ENCODE measurements around the gene ARHGEF19.

ARHGEF19 gene

GRCh38 chr1:16244650-16245285 is 32.3 kb upstream of the ARHGEF19 start:
- no peak for DNase-seq (ENCODE audit: low read depth, low spot score)

GRCh38 chr1:16243936-16244649 is 31.6 kb upstream of the ARHGEF19 start:
- DNase-seq (ENCODE audit: low read depth, low spot score), result peak; percentile 66

GRCh38 chr1:16243215-16243610 is 30.8 kb upstream of the ARHGEF19 start:
- no peak for DNase-seq (ENCODE audit: low read depth, low spot score)

- DNase-seq (ENCODE audit: low read depth, low spot score), result no peak
These were observed 30.2 kb upstream of the ARHGEF19 start for GRCh38 chr1:16242556-16243214.

- no peak for DNase-seq (ENCODE audit: low read depth, low spot score)
These were observed 28.8 kb upstream of the ARHGEF19 start for GRCh38 chr1:16241221-16241708.

- no peak for DNase-seq (ENCODE audit: low read depth, low spot score)
These were observed 27.6 kb upstream of the ARHGEF19 start for GRCh38 chr1:16239972-16240491.

GRCh38 chr1:16237343-16237830 is 24.9 kb upstream of the ARHGEF19 start:
- DNase-seq (ENCODE audit: low read depth, low spot score), result no peak

- no peak for DNase-seq (ENCODE audit: low read depth, low spot score)
These were observed 24.3 kb upstream of the ARHGEF19 start, which contains the start of gene CPLANE2 for GRCh38 chr1:16236511-16237342. Gene CPLANE2 (minus strand): TSS chr1:16237183. CDS start chr1:16236742, 441 bp downstream.

GRCh38 chr1:16235944-16236510 is 23.6 kb upstream of the ARHGEF19 start:
- no peak for DNase-seq (ENCODE audit: low read depth, low spot score)

GRCh38 chr1:16235347-16235746 is 22.9 kb upstream of the ARHGEF19 start:
- no peak for DNase-seq (ENCODE audit: low read depth, low spot score)

- DNase-seq (ENCODE audit: low read depth, low spot score), result no peak
These were observed 21.0 kb upstream of the ARHGEF19 start for GRCh38 chr1:16233431-16233830.

- DNase-seq (ENCODE audit: low read depth, low spot score), result no peak
These were observed 19.9 kb upstream of the ARHGEF19 start for GRCh38 chr1:16232316-16232710.

- no peak for DNase-seq (ENCODE audit: low read depth, low spot score)
These were observed 19.2 kb upstream of the ARHGEF19 start for GRCh38 chr1:16231331-16232315.

- no peak for DNase-seq (ENCODE audit: low read depth, low spot score)
These were observed 18.3 kb upstream of the ARHGEF19 start for GRCh38 chr1:16230744-16231143.

GRCh38 chr1:16229976-16230740 is 17.7 kb upstream of the ARHGEF19 start:
- DNase-seq (ENCODE audit: low read depth, low spot score), result no peak

GRCh38 chr1:16226490-16227179 is 14.2 kb upstream of the ARHGEF19 start:
- DNase-seq (ENCODE audit: low read depth, low spot score), result no peak

- DNase-seq (ENCODE audit: low read depth, low spot score), result no peak
These were observed 13.7 kb upstream of the ARHGEF19 start for GRCh38 chr1:16226129-16226489.

- DNase-seq (ENCODE audit: low read depth, low spot score), result no peak
These were observed 12.0 kb upstream of the ARHGEF19 start for GRCh38 chr1:16224472-16224871.
